ENCODE data around the gene NDUFB5. TPM values are rescaled to one million over a fixed set of nuclear protein-coding genes. Genes with fewer than 3 reads are reported as not detected.

NDUFB5 gene
- total RNA-seq, 4 donors from 2014 or later: 55.9 to 123 (median 95.2) TPM

DNA sequence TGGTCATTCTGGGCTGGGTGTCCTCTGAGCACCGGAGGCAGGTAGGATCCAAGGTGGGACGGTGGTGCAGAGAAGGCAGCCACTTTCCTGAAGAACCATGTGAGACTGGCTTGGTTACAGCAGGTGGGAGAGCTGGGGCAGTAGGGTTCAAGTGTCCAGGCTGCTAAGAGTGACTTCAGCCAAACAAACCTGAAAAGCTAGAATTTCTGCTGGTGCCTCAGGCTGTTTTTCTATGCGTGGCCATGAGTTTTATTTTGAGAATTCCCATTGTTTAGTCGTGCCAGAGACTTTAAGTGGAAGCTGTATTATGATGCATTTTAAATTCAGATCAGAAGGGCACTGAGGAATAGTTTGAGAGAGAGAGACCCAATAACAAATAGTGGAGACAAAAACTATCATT lies 68.3 kb downstream of the NDUFB5 start:
- intact Hi-C loops (cut with DNase I): no loop called here
- DNase-seq: no peak
- H3K9me3 ChIP-seq: no peaks in the 10 kb centered on the region
- peak overlapping the region in 1 of 4 donors; percentile 24 for H3K27ac ChIP-seq
- H3K27me3 ChIP-seq: no peaks in the 10 kb centered on the region
- TF ChIP-seq, protein P1, sequence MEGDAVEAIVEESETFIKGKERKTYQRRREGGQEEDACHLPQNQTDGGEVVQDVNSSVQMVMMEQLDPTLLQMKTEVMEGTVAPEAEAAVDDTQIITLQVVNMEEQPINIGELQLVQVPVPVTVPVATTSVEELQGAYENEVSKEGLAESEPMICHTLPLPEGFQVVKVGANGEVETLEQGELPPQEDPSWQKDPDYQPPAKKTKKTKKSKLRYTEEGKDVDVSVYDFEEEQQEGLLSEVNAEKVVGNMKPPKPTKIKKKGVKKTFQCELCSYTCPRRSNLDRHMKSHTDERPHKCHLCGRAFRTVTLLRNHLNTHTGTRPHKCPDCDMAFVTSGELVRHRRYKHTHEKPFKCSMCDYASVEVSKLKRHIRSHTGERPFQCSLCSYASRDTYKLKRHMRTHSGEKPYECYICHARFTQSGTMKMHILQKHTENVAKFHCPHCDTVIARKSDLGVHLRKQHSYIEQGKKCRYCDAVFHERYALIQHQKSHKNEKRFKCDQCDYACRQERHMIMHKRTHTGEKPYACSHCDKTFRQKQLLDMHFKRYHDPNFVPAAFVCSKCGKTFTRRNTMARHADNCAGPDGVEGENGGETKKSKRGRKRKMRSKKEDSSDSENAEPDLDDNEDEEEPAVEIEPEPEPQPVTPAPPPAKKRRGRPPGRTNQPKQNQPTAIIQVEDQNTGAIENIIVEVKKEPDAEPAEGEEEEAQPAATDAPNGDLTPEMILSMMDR (IDR thresholded peaks at IDR 0.05): no peak
- no peak for TF ChIP-seq POLR2A (IDR thresholded peaks at IDR 0.05)
- peaks cover 0 to 16% (median 0%) of the 10 kb centered on the region in 3 donors for H3K4me1 ChIP-seq
- H3K4me3 ChIP-seq: no peak overlapping the region
- H3K36me3 ChIP-seq: no peaks in the 10 kb centered on the region
- WGBS, 2 donors: 50 to 66% methylated on average over 3 to 4 of the region's 4 CpGs

DNA sequence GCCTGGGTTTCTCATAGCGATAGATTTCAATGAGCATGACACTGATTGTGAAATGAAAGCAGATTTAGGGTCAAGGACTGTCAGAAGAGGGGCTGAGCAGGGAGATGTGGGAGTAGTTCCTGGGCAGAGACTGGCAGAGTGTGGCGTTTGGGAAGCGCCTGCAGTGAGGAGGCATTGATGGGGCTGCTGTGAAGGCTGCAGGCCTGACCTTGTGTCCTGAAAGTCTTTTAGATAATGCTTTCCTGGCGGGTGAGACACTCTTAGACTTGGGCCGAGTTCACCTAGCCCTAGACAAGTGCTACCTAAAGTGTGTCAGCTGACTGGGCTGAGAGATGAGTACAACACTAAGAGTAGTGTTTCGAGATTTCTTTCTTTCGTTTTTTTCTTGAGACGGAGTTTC lies 68.9 kb downstream of the NDUFB5 start:
- TF ChIP-seq POLR2A (IDR thresholded peaks at IDR 0.05): no peak
- TF ChIP-seq, protein P1 (IDR thresholded peaks at IDR 0.05): no peak
- no peak overlapping the region for H3K4me3 ChIP-seq
- no peaks in the 10 kb centered on the region for H3K27me3 ChIP-seq
- no peaks in the 10 kb centered on the region for H3K36me3 ChIP-seq
- H3K4me1 ChIP-seq: peaks cover 0 to 16% (median 0%) of the 10 kb centered on the region in 3 donors
- no peaks in the 10 kb centered on the region for H3K9me3 ChIP-seq
- DNase-seq: no peak
- intact Hi-C loops (cut with DNase I): no loop called here
- H3K27ac ChIP-seq: peak overlapping the region in 1 of 4 donors; percentile 24
- 93 to 95% methylated on average over 8 of the region's 8 CpGs for WGBS, 2 donors

DNA sequence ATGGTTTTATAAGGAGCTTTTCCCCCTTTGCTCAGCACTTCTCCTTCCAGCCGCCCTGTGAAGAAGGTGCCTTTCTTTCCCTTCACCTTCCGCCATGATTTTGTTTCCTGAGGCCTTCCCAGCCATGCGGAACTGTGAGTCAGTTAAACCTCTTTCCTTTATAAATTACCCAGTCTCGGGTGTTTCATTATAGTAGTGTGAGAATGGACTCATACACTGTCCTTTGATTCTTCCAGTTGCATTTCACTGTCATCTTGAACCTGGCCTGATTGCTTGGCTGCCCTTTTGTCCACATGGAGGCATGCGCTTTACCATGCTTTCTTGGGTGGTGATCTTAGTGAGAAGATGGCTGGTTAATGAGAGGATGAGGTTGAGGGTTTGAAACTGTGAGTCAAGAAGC lies 71.5 kb downstream of the NDUFB5 start:
- no peak overlapping the region for H3K27ac ChIP-seq
- WGBS, 2 donors: 82 to 84% methylated on average over 5 of the region's 5 CpGs

More for the DNA sequence above, 71.5 kb downstream of the NDUFB5 start:
- Histone ChIP-seq H3K9me3 (no peaks in the 10 kb centered on the region), H3K4me1 (peaks cover 0 to 26% (median 0%) of the 10 kb centered on the region in 3 donors), H3K4me3 (no peak overlapping the region), H3K36me3 (no peaks in the 10 kb centered on the region), H3K27me3 (no peaks in the 10 kb centered on the region)
- DNase-seq: no peak
- no peak for TF ChIP-seq POLR2A (IDR thresholded peaks at IDR 0.05)
- TF ChIP-seq, protein P1 (IDR thresholded peaks at IDR 0.05): no peak
- intact Hi-C loops (cut with DNase I): no loop called here

Small RNA genes lying within 50 kb of the gene (small RNA-seq; reads per million reads assigned to genes)
- gene AC090425.1 (0 reads per million in 4 donors), gene RF01210 (0 to 0.27 (median 0) reads per million in 4 donors)

Other genes starting within 250 kb of the NDUFB5 start
- gene GNB4, start 153.3 kb upstream of the NDUFB5 start, total RNA-seq: 10 to 100 TPM; 10.4 to 30.3 (median 19.7) TPM
- gene ACTL6A, start 41.9 kb upstream of the NDUFB5 start, total RNA-seq: 10 to 100 TPM; 51.5 to 95.4 (median 63.5) TPM
- 10 to 100 TPM; 22.6 to 32.6 (median 28.6) TPM for gene MRPL47, start 156 bp upstream of the NDUFB5 start, total RNA-seq
- gene USP13, start 48.2 kb downstream of the NDUFB5 start, total RNA-seq: 1 to 10 TPM; 1.5 to 6.5 (median 4.1) TPM